HEK293 (cell line): Measurements from ENCODE around the gene UBAC2.

Source experiments
- BCL11A ChIP-seq: fragments of 450-650 bp; formaldehyde crosslinking; IDR thresholded peaks from 2 replicates; pipeline ENCODE4 v1.5.1; 2016; ENCODE audit warnings: low read depth, missing biosample characterization, missing genetic modification characterization
- TF ChIP-seq, protein P1 (sequence below): fragments of 450-650 bp; formaldehyde crosslinking; IDR thresholded peaks from 2 replicates; pipeline ENCODE4 v1.5.1; 2016; ENCODE audit warnings: missing biosample characterization, missing genetic modification characterization, low read depth
- TF ChIP-seq, protein P2 (sequence below): fragments of 450-650 bp; formaldehyde crosslinking; IDR thresholded peaks from 2 replicates; pipeline ENCODE4 v1.5.1; 2016; ENCODE audit warnings: missing biosample characterization, missing genetic modification characterization

DNA sequence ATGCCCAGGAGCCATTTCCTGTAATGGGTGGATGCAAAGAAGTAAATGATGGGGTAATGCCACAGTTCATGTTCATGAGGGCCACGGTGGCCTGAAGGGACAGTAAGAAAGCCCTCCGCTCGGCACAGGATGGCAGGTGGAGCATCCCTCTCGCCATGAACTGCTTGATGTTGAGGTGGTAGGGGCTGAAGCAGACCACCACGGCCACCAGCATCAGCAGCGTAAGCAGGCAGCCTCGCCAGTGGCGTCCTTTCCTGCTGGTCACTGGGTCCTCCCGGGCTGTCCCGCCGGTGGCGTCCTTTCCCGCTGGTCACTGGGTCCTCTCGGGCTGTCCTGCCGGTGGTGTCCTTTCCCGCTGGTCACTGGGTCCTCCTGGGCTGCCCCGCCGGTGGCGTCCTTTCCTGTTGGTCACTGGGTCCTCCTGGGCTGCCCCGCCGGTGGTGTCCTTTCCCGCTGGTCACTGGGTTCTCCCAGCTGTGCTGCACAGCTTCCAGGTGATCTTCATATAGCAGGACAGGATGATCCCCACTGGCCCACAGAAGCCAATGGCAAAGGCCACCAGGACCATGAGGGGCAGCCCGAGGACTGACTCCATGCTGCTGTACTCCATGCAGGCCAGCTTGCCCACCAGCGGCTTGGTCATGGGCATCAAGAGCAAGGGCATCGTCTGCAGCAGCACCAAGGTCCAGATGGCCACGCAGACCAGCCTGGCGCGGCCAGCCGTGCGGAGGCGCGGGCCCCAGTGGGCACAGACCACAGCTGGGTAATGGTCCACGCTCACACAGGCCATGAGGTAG, 207.4 kb downstream of the UBAC2 start:
- no peak for TF ChIP-seq BCL11A (tag by site-specific recombination)
- TF ChIP-seq, protein P1, sequence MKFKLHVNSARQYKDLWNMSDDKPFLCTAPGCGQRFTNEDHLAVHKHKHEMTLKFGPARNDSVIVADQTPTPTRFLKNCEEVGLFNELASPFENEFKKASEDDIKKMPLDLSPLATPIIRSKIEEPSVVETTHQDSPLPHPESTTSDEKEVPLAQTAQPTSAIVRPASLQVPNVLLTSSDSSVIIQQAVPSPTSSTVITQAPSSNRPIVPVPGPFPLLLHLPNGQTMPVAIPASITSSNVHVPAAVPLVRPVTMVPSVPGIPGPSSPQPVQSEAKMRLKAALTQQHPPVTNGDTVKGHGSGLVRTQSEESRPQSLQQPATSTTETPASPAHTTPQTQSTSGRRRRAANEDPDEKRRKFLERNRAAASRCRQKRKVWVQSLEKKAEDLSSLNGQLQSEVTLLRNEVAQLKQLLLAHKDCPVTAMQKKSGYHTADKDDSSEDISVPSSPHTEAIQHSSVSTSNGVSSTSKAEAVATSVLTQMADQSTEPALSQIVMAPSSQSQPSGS (tag by site-specific recombination) = no peak
- TF ChIP-seq, protein P2, sequence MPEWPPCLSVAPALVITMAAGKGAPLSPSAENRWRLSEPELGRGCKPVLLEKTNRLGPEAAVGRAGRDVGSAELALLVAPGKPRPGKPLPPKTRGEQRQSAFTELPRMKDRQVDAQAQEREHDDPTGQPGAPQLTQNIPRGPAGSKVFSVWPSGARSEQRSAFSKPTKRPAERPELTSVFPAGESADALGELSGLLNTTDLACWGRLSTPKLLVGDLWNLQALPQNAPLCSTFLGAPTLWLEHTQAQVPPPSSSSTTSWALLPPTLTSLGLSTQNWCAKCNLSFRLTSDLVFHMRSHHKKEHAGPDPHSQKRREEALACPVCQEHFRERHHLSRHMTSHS = no peak
